ENCODE results near the gene FKBP11.

Gene FKBP11

GRCh38 chr12:48954841-48955501 is 29.7 kb upstream of the FKBP11 start:
- DNase-seq (ENCODE audit: extremely low read depth, low read depth), result no peak

GRCh38 chr12:48954061-48954460 is 28.8 kb upstream of the FKBP11 start:
- TF ChIP-seq, protein P1, sequence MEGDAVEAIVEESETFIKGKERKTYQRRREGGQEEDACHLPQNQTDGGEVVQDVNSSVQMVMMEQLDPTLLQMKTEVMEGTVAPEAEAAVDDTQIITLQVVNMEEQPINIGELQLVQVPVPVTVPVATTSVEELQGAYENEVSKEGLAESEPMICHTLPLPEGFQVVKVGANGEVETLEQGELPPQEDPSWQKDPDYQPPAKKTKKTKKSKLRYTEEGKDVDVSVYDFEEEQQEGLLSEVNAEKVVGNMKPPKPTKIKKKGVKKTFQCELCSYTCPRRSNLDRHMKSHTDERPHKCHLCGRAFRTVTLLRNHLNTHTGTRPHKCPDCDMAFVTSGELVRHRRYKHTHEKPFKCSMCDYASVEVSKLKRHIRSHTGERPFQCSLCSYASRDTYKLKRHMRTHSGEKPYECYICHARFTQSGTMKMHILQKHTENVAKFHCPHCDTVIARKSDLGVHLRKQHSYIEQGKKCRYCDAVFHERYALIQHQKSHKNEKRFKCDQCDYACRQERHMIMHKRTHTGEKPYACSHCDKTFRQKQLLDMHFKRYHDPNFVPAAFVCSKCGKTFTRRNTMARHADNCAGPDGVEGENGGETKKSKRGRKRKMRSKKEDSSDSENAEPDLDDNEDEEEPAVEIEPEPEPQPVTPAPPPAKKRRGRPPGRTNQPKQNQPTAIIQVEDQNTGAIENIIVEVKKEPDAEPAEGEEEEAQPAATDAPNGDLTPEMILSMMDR (IDR thresholded peaks at IDR 0.05; ENCODE audit: low read depth, low read length, missing control alignments), result no peak
- no peak for DNase-seq (ENCODE audit: extremely low read depth, low read depth)
- no peak overlapping the region for H3K4me3 ChIP-seq (replicated peaks; ENCODE audit: low read depth, low read length)

More at GRCh38 chr12:48954841-48955501, 29.7 kb upstream of the FKBP11 start:
- TF ChIP-seq, protein P1 (IDR thresholded peaks at IDR 0.05; ENCODE audit: low read depth, low read length, missing control alignments), result no peak
- no peak overlapping the region for H3K4me3 ChIP-seq (replicated peaks; ENCODE audit: low read depth, low read length)

GRCh38 chr12:48952691-48953090 is 27.4 kb upstream of the FKBP11 start:
- DNase-seq (ENCODE audit: extremely low read depth, low read depth), result no peak
- no peak overlapping the region for H3K4me3 ChIP-seq (replicated peaks; ENCODE audit: low read depth, low read length)
- TF ChIP-seq, protein P1 (IDR thresholded peaks at IDR 0.05; ENCODE audit: low read depth, low read length, missing control alignments), result no peak

- no peak for DNase-seq (ENCODE audit: extremely low read depth, low read depth)
- TF ChIP-seq, protein P1 (IDR thresholded peaks at IDR 0.05; ENCODE audit: low read depth, low read length, missing control alignments), result no peak
Measured at GRCh38 chr12:48947727-48948126, 22.4 kb upstream of the FKBP11 start.

DNA sequence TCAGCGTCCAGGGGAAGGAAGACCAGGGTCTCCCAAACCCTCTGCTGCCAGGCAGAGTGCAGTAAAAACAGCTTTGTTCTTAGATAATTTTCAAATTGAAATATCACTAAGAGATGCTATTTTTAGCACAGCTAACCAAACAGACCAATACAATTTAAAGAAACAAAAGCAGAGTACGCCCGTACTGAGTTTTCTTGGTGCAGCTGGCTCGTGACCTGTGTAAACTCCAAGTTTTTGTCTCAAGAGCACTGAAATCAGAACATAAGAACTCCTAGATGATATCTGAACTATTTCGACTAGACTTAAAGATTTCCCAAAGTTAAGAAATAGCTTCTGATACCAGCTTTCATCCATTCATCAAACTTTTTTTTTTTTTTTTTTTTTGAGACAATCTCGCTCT is 21.7 kb upstream of the FKBP11 start:
- no peak overlapping the region for H3K4me3 ChIP-seq (replicated peaks; ENCODE audit: low read depth, low read length)
- TF ChIP-seq, protein P1 (IDR thresholded peaks at IDR 0.05; ENCODE audit: low read depth, low read length, missing control alignments), result no peak
- no peak for DNase-seq (ENCODE audit: extremely low read depth, low read depth)

More at GRCh38 chr12:48947727-48948126, 22.4 kb upstream of the FKBP11 start:
- H3K4me3 ChIP-seq (replicated peaks; ENCODE audit: low read depth, low read length), result no peak overlapping the region

DNA sequence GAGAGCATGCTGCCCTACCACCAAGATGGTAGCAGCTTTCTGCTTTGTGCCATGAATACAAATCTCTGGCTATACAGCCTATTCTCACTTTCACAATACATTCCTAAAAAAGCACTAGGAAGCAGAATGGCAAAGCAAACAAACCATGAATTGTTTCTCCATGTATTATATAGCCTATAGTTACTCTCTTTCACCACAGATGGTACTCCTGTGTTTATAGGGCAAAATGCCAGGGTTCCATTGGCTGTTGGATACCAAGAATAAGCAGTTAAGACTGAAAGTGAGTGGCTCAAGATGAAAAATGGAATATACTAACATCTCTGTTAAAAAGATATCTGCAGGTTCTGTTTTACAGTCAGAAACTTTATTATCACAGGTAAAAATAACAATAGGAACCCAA is 20.9 kb upstream of the FKBP11 start:
- TF ChIP-seq, protein P1 (IDR thresholded peaks at IDR 0.05; ENCODE audit: low read depth, low read length, missing control alignments), result no peak
- DNase-seq (ENCODE audit: extremely low read depth, low read depth), result no peak
- H3K4me3 ChIP-seq (replicated peaks; ENCODE audit: low read depth, low read length), result no peak overlapping the region

- no peak overlapping the region for H3K4me3 ChIP-seq (replicated peaks; ENCODE audit: low read depth, low read length)
- DNase-seq (ENCODE audit: extremely low read depth, low read depth), result no peak
- TF ChIP-seq, protein P1 (IDR thresholded peaks at IDR 0.05; ENCODE audit: low read depth, low read length, missing control alignments), result no peak
Measured at GRCh38 chr12:48943221-48943620, 17.9 kb upstream of the FKBP11 start.
